ENCODE results near the gene MFF.

Gene MFF, protein sequence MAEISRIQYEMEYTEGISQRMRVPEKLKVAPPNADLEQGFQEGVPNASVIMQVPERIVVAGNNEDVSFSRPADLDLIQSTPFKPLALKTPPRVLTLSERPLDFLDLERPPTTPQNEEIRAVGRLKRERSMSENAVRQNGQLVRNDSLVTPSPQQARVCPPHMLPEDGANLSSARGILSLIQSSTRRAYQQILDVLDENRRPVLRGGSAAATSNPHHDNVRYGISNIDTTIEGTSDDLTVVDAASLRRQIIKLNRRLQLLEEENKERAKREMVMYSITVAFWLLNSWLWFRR

DNA sequence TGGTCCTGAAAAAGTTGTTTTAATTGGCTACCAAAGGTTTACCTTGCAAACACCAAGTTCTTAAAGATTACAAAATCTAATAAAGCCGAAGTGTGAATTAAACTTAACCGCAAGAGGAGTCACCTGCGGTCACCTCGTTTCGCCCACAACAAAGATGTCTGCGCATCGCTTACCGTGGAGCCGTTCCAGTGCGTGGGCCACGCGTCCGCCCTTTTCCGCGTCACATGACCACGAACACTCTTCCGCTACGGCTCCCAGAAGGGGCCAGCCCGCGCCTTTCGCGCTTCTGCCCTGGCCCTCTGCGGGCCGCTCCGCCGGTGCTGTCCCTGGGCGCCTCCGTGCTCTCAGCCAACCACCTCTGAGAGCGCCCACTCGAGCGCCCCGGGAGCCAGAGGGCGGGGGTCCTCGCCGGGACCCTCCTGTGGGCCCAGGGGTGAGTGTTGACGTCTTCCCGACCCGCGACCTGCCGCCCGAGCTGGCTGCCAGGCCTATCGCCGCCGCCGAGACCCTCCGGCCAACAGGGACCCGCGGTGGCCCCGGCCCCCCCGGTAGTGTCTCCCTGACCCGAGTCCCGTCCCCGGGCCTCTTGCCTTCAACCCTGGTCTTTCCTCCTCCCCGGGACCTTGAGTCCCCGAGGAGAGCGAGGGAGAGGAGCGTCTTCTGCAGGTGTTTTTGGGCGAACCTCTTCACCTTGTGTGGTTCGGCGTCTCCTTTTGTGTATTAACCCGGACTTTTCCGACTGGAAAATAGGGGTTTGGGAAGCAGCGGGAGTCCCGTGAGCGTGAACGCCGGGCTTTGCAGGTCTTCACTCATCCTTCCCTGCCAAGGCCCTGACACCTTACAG is at the start of gene MFF:
Gene MFF (plus strand): TSS at position 257 of the 844 bp plus-strand sequence. CDS start 5,415 bp downstream, outside the sequence.
- peak; percentile 95 for DNase-seq

DNA sequence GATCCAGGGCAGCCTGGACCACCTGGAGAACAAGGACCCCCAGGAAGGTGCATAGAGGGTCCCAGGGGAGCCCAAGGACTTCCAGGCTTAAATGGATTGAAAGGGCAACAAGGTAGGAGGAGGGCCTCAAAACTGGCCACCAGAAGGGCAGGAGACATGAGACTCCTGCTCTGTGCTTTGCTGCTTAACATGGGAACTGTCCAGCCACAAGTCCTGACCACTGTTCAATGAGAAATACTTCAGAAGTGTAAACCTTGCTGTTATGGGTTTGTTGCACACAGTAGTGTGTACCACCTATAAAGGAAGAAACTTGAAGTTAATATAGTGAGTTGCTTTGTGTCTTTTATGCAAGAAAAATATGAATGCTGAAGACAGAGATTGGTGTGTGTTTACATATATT is 44.2 kb upstream of the MFF start:
- DNase-seq = no peak

DNA sequence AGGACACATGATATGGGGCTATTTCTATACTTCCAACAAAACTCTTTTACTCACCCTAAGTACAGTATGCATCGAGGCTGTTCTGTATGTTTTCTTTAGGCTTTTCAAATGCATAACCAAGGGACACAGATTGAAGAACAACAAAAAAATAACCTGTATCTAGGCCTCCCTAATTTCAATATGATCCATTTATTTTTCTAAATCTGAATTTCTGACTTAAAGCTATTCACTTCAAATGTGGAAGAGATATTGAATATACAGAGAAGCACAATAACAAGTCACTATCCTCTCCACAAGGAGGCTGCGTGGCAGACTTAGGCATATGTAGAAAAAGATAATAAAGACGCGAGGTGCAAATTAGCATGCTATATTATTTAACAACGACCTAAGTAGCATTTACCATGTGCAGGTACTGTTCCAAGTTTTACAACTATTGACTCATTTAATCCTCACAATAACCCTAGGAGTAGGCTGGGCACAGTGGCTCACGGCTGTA is 39.3 kb upstream of the MFF start:
- no peak for DNase-seq

DNA sequence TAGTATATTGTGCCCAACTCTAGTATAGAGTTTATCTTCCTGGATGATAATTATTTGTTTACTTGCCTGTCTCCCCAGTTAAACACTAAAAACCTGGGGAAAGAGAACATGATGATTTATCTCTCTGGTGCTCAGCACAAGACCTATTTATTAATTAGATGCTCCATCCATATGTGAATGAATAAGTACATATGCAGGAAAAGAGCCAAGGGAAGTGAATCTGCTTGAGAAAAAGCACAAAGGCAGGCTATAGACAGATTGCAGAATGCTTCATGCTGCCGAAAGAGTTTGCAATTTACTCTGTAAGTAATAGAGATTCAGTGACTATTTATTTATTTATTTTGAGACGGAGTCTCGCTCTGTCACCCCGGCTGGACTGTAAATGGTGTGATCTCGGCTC is 37.3 kb upstream of the MFF start:
- DNase-seq = no peak

DNA sequence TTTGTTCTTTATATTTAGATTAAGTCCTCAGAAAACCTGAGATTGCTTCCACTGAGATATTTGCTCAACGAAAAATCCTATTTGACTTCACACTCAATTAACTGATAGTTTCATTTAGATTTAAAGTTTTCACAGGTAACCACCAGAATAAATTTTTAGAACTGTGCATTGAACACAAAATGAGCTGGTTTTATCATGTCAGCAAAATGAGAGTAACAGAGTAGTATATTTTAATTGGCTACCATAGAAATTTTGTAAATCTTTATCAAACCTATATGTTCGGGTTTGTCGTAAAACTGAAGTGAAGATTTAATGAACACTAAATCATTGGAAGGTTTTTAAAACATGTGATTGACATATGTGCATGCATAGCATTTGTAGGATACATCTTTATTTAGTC is 32.7 kb upstream of the MFF start:
- DNase-seq = no peak

DNA sequence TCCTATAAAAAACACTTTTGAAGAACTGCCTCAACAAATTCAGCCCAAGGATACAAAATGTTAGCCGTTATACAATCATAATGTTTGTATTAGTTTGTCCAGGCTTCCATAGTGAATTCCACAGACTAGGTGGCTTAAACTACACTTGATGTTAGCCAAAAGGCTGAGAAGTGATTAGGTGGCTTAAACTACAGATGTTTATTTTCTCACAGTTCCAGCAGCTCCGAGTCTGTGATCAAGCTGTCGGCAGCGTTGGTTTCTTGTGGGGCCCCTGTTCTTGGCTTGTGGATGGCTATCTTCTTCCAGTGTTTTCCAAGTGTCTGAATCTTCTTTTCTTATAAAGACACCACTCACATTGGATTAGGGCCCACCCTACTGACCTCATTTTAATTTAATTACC is 31.5 kb upstream of the MFF start:
- no peak for DNase-seq

DNA sequence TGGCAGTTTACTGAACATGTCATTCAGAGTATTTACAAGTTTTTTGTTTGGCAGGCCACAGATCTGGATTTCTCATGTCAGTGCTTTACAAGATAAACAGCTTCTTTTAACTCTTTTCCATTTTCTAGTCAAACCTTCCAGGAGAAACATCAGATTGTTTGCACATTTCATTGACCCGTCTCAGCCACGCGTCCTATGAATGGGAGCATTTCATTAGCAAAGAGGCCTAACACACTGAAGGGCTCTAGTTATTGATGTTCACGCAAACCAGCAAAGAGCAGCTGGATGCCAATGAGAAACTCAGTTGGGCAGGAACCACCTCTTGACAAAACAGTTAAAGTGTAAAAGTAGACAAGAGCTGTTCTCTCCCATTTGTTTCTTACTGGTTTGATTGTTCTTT is 29.2 kb upstream of the MFF start:
- DNase-seq = no peak

DNA sequence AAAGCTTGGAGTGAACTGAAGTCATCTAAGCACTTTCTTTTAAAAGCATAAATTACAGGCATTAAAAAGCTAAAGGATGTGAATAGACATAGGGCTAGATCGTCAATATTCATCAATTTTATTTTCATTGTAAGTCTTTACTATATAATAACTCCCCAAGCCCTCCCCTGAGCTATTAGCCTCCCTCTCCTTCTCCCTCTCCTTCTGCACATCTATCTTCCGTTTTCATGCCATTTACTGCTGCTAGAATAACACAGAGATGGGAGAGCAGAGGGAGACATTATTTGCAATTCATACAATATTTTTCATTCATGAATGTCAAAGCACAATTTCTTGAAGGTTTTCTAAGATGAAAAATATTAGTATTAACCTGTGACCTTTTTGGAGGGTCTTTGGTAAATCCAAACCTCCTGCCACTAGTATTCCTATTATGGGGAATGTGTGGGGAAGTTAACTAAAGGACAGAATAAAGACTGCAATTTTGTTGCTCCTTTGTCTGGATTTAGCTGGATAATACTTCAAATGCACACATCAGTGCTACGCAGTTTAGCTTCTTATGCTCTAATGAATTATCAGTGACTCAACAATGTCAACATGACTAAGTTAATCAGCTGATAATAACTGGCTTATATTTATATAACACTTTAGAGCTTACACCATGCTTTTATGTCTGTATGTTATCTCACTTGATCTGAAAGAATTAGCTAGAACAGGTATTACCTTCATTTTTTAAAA is 28.2 kb upstream of the MFF start:
- DNase-seq = no peak

DNA sequence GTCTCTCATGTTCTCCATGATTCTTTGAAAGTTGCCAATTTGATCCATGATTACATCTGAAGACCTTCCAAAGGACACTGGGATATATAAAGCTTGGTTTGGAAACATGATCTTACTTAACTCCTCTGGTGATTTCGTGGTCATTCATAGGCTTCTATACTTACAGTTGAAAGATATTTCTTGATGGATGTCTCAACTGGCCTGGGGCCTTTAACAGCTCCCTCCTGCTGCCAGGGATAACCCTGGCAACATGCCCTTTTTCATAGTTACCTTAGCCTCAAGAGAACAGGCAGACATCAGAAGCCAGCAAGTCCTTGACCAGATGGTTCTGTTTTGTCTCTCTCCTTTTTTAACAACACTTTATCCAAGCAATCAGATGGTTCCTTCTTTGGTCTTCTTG is 23.5 kb upstream of the MFF start:
- no peak for DNase-seq

DNA sequence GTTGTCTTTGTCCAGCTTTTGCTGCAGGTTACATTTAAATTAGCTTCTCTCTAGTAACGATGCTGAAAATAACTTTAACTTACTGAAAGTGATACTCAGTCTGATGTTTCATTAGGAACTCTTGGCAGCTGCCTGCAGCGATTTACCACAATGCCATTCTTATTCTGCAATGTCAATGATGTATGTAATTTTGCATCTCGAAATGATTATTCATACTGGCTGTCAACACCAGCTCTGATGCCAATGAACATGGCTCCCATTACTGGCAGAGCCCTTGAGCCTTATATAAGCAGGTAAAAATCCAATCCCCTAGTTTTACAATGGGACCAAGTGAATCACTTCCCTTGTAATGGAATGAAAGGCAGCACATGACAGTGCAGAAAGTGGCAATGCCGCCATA is 16.3 kb upstream of the MFF start:
- no peak for DNase-seq

DNA sequence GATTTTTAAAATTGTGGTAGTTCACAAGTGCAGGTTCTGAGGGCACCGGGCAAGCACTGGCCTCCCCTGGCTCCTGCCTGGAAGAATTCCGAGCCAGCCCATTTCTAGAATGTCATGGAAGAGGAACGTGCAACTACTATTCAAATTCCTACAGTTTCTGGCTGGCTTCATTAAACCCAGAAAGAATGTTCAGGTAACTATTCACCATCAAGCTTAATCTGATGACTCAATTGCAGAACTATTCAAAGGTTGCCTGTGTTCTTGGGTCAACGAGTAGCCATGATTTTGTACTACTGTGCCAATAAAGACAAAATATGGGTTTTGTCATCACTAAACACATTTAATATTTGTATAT is 14.3 kb upstream of the MFF start:
- no peak for DNase-seq

DNA sequence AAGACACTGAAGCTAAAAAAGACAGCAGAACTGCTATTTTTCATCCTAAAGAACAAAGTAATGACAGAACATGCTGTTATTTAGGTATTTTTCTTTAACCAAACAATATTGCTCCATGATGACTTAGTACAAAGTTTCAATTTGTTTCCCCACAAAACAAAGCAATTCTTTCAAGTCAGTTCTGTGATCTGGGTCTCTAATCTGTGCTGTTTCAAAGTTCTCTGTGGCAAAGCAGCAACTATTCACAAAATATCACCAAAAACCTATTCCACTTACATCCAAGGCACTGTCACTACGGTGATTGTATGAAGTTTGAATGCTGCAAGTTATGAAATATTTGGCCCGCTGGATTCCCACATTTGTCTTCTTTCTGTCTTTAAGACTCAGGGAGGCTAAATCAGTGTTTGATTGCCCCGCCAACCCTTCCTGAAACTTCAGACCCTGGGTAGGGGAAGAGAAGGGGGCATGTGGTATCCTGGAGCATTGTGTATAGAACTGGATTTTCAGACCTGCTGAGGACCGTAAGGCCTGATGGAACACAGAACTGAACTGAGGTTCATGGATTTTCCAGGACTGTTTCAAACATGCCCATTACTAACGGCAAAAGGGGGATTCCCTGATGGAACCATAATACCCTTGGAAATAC is 13.1 kb upstream of the MFF start:
- no peak for DNase-seq

DNA sequence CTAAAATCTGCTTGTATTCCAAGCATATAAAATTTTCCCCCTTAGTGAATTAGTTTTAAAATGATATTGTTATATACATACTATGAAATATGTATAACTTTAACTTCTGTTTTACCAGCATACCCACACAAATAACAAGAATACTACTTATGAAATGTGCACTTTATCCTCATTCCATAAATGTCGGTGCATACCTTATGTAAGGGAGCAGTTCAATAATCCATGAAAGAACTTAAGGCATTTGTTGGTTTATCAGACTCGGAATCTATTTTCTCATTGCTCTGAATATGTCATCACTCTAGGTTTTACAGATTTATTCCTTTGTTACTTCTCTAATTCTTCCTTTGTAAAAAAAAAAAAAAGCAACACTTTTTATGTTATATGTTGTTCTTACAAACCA is 12.5 kb upstream of the MFF start:
- DNase-seq = no peak

DNA sequence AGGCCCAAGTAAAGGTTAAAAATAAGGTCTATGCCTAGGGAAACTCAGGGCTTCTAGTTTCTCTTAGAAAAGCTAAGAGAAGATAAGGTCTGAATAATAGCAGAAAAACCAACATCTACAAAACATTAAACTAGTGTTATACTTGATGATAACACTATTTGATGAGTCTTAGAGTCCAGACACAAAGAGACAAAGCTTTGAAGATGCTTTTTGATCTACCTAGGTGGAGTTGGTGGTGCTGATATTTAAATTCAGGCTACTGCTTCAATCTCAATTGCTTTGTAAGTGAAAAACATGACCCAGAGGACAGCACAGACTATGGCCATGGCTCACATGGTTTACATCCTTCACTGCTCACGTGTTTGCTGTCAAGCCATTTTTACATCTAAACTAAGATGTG is 11.7 kb upstream of the MFF start:
- no peak for DNase-seq

DNA sequence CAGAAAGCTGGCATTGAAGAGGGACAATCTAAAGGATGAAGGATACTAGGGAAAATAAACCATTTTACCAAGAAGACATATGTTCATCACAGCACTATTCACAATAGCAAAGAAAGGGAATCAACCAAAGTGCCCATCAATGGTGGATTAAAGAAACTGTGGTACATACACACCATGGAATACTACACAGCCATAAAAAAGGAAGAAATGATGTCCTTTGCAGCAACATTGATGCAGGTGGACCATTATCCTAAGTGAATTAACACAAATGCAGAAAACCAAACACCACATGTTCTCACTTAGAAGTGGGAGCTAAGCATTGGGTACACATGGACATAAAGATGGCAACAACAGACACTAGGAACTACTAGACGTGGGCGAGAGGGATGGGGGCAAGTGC is 7.2 kb upstream of the MFF start:
- no peak for DNase-seq

DNA sequence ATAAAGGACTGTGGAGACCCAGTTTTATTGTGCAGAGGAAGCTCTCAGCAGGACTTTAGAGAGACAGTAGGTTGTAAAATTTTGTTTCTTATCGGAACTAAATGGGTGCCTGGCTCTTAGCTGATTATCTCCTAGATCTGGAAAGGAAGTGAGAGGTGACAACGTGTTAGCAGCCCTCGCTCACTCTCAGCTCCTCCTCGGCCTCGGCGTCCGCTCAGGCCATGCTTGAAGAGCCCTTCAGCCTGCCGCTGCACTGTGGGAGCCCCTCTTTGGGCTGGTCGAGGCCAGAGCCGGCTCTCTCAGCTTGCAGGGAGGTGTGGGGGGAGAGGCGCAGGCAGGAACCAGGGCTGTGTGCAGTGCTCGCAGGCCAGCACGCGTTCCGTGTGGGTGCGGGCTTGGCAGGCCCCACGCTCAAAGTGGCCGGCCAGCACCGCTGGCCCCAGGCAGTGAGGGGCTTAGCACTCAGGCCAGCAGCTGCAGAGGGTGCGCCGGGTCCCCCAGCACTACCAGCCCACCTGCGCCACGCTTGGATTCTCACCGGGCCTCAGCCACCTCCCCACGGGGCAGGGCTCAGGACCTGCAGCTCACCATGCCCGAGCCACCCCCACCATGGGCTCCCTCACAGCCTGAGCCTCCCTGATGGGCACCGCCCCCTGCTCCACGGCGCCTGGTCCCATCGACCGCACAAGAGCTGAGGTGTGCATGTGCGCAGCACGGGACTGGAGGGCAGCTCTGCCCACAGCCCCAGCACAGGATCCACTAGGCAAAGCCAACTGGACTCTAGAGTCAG is 4.6 kb upstream of the MFF start:
- no peak for DNase-seq

DNA sequence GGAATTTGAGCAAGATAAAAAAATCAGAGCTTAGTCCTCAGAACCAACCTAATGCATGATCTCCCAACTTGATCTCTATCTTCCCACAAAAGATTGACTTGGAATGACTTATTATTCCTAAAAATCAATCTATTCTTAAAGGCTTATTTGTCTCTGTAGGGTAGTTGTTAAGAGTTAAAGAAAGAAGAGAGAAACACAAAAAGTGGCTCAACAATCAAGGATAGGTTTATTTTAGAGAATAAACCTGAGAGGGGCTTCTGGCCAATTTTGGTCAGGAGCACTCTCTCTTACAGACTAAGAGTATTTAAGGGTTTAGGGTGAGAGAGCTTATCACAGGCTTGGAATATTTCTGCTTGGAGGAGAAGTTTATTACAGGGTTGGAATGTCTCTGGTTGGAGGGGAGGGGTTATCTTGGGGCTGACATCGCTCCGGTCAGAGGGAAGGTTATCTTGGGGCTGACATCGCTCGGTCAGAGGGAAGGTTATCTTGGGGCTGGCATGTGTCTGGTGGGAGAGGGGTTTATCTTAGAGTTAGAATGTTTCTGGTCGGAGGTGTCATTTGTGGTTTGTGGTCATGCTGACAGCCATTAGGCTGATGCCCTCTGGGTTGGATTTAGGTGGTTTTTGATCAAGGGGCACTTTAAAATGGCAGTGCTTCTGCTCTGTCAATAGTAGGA is 2.4 kb upstream of the MFF start:
- no peak for DNase-seq

DNA sequence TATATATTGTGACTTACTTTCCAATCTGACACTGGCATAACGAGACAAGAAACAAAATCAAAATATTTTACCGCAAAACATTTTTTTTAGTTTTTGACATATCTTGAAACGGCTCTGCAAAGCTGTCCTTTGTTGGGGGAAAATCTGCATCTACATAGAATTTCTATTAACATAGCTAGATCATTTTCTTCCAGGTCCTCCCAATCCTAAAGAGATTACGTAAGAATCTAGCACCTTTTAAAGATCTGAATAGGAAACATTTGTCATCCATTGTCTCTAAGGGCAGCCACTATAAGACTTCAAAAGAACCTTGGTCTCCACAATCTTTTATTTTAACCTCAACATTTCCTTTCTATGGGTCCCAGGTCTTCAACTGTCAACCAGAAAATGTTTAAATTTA is 1.2 kb upstream of the MFF start:
- DNase-seq = no peak

DNA sequence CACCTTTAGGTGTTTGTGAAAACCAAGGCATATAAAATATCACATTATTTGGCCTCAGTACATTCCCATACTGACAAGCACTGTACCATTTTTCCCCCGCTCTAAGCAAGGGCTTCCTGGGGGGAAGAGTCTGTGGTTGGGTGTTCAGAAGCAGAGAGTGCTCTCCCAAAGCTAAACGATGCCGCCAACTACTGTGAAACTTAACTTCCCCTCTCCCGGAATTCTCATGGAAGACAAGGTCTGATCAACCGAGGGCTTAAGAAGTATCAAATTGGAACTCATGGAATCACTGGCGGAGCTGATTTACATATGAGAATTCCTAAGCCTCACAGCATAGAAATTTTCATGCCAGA is 433 bp upstream of the MFF start:
- no peak for DNase-seq

DNA sequence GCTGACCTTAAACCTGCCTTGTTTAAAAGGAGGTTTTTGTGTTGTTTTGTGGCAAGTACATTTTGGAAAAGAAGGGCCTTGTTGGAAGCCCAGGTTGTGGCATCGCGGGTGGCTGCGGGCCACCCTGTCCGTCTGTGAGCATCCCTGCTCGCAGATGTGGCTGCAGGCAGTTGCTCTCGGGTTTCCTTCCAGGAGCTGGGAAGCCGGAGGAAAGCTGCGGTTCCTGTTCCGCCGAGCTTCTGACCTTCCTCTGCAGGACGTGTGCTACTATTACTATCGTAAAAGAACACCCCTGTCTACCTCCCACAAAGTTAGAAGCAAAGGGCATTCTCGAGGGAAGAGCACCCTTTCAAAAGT is 766 bp downstream of the MFF start:
- DNase-seq = peak; percentile 2

DNA sequence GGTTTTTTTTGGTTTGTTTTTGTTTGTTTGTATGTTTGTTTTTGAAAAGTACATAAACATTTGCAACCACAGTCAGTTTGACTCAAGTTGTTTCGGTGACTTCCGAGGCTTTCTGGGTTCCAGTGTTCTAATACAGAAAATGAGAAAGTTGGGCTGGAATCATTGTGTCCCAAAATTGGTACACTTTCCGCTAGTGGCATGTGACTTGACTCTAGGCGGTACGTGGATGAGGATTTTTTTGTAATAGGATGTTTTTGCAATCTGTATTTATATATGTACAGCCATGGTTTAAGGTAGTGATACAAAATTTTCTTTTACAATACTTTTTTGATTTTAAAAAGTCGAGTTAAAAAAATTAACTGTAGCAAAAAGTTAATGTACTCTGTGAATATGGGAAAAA is 1.7 kb downstream of the MFF start:
- DNase-seq = no peak

DNA sequence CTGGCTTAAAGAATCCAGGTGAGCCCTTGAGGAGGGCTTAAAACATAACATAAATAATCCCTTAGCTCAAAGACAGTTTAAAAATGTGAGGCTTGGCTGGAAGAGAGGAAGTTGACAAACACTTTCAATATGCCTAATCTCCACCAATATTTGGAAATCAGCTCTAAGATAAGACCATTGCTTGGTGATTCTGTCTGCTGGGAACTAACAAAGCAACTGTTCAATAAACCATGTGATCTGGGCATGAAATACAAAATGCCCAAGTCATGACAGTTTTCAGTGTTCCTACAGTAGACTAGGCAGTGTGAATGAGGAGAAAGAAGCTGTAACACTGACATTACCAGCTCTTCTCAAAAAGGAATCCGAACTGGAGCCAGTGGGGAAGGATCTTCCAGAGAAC is 10.7 kb downstream of the MFF start:
- no peak for DNase-seq

Measured in stimulated activated naive CD4-positive, alpha-beta T cell treated with Interleukin-2 at 50 U/mL for 16 hours (primary cell).